Liver (tissue), 9 donors: ENCODE measurements around the gene ENOX1. TPM values are rescaled to one million over a fixed set of nuclear protein-coding genes. Genes with fewer than 3 reads are reported as not detected.

ENCODE experiments used
- DNase-seq: peaks from one replicate; pipeline ENCODE4 v3.0.0-alpha.2; 2017; ENCODE audit warnings: low spot score
- H3K27ac ChIP-seq, 2 donors: one replicate each; pipeline ENCODE4 v1.7.0; 2013; ENCODE audit warnings: inconsistent platforms in 2 of 2, low read length in 2 of 2, control low read depth in 1 of 2, low read depth in 1 of 2, mild to moderate bottlenecking in 1 of 2
- H3K27me3 ChIP-seq, 4 donors: one replicate each; pipeline versions ENCODE4 v1.6.1 to v1.7.0; 2013; ENCODE audit warnings: low read length in 3 of 4, inconsistent platforms in 1 of 4, mild to moderate bottlenecking in 1 of 4, moderate library complexity in 1 of 4; ENCODE audit not compliant: control insufficient read depth in 4 of 4, insufficient read depth in 4 of 4
- H3K36me3 ChIP-seq, 4 donors: one replicate each; pipeline versions ENCODE4 v1.6.1 to v1.7.0; 2013; ENCODE audit warnings: low read length in 3 of 4, mild to moderate bottlenecking in 3 of 4, low read depth in 1 of 4, moderate library complexity in 1 of 4; ENCODE audit not compliant: control insufficient read depth in 4 of 4, insufficient read depth in 3 of 4
- H3K4me1 ChIP-seq, 4 donors: one replicate each; pipeline versions ENCODE4 v1.6.1 to v1.7.0; 2013; ENCODE audit warnings: low read length in 3 of 4, mild to moderate bottlenecking in 3 of 4, moderate library complexity in 1 of 4; ENCODE audit not compliant: control insufficient read depth in 4 of 4, insufficient read depth in 4 of 4
- H3K4me3 ChIP-seq, 3 donors: one replicate each; pipeline versions ENCODE4 v1.6.1 to v1.7.0; 2013; ENCODE audit warnings: low read length in 3 of 3, control low read depth in 1 of 3, low read depth in 1 of 3, mild to moderate bottlenecking in 1 of 3
- H3K9ac ChIP-seq, 2 donors: one replicate each; pipeline ENCODE4 v1.7.0; 2013; ENCODE audit warnings: low read length in 2 of 2, mild to moderate bottlenecking in 2 of 2, moderate library complexity in 2 of 2, control low read depth in 1 of 2, low read depth in 1 of 2
- H3K9me3 ChIP-seq, 4 donors: one replicate each; pipeline versions ENCODE4 v1.6.1 to v1.7.0; 2013; ENCODE audit warnings: low read length in 3 of 4; ENCODE audit not compliant: control insufficient read depth in 4 of 4
- CTCF ChIP-seq: fragments of 150-350 bp; IDR thresholded peaks from 2 replicates; pipeline ENCODE4 v1.5.1; 2017; ENCODE audit warnings: improper control_type of control experiment, low read depth, low read length; ENCODE audit not compliant: missing input control
- EGR1 ChIP-seq, 2 donors: IDR thresholded peaks; 2 replicates each; pipeline ENCODE4 v1.6.1; 2016 to 2018; ENCODE audit warnings: antibody characterized with exemption in 2 of 2, low read depth in 2 of 2
- FOXA1 ChIP-seq: IDR thresholded peaks from 2 replicates; pipeline ENCODE4 v1.6.1; 2016; ENCODE audit warnings: antibody characterized with exemption
- FOXA2 ChIP-seq: IDR thresholded peaks from 2 replicates; pipeline ENCODE4 v1.6.1; 2016; ENCODE audit warnings: antibody characterized with exemption
- GABPA ChIP-seq, 2 donors: IDR thresholded peaks in 1 of 2; conservative IDR thresholded peaks in 1 of 2; 2 replicates each; pipeline ENCODE4 v1.6.1; 2016; ENCODE audit warnings: antibody characterized with exemption in 2 of 2, mild to moderate bottlenecking in 1 of 2, moderate library complexity in 1 of 2
- HNF4A ChIP-seq, 2 donors: conservative IDR thresholded peaks; 2 replicates each; pipeline ENCODE4 v1.6.1; 2016; ENCODE audit warnings: antibody characterized with exemption in 2 of 2, mild to moderate bottlenecking in 2 of 2
- HNF4G ChIP-seq: IDR thresholded peaks from 2 replicates; pipeline ENCODE4 v1.6.1; 2016; ENCODE audit warnings: antibody characterized with exemption
- JUND ChIP-seq, 2 donors: IDR thresholded peaks; 2 replicates each; pipeline ENCODE4 v1.6.1; 2016; ENCODE audit warnings: antibody characterized with exemption in 2 of 2
- NR2F2 ChIP-seq: IDR thresholded peaks from 2 replicates; pipeline ENCODE4 v1.6.1; 2016; ENCODE audit warnings: antibody characterized with exemption
- RAD21 ChIP-seq, 2 donors: IDR thresholded peaks; 2 replicates each; pipeline ENCODE4 v1.6.1; 2016; ENCODE audit warnings: antibody characterized with exemption in 2 of 2, mild to moderate bottlenecking in 2 of 2
- REST ChIP-seq: IDR thresholded peaks from 2 replicates; pipeline ENCODE4 v1.6.1; 2016; ENCODE audit warnings: antibody characterized with exemption, mild to moderate bottlenecking
- RXRA ChIP-seq, 2 donors: IDR thresholded peaks; 2 replicates each; pipeline ENCODE4 v1.6.1; 2017 to 2018; ENCODE audit warnings: antibody characterized with exemption in 2 of 2, mild to moderate bottlenecking in 1 of 2
- SP1 ChIP-seq: IDR thresholded peaks from 2 replicates; pipeline ENCODE4 v1.6.1; 2018; ENCODE audit warnings: antibody characterized with exemption, mild to moderate bottlenecking
- TAF1 ChIP-seq: conservative IDR thresholded peaks from 2 replicates; pipeline ENCODE4 v1.6.1; 2016; ENCODE audit warnings: antibody characterized with exemption, mild to moderate bottlenecking
- YY1 ChIP-seq: IDR thresholded peaks from 2 replicates; pipeline ENCODE4 v1.6.1; 2016; ENCODE audit warnings: antibody characterized with exemption, mild to moderate bottlenecking
- ZBTB33 ChIP-seq: IDR thresholded peaks from 2 replicates; pipeline ENCODE4 v1.6.1; 2016; ENCODE audit warnings: antibody characterized with exemption
- WGBS: extraction: QIAGEN DNeasy Blood & Tissue Kit; methylation state at CpG from one replicate; pipeline ENCODE4 v1.1.7; 2013; 5-methylcytosine and 5-hydroxymethylcytosine counted together
- polyA plus RNA-seq, 2 donors: library from polyadenylated mRNA; stranded (reverse) in 1 of 2; unstranded in 1 of 2; fragments of 200-250 nt in 1 of 2; fragments of >200 nt in 1 of 2; fragmentation: Nextera tagmentation in 1 of 2; extraction: Ambion mirVana in 1 of 2; gene quantifications; one replicate each; pipeline versions ENCODE4 v1.2.1 to v1.2.3, GENCODE V29; 2013 to 2015
- total RNA-seq, 2 donors: library from RNA; depleted of rRNA; stranded (reverse); fragments of >200 nt; gene quantifications; one replicate each; pipeline ENCODE4 v1.2.3, GENCODE V29; 2014
- TF ChIP-seq, protein P1 (sequence below): IDR thresholded peaks from 2 replicates; pipeline ENCODE4 v1.6.1; 2016; ENCODE audit warnings: antibody characterized with exemption
- TF ChIP-seq, protein P2 (sequence below): IDR thresholded peaks from 2 replicates; pipeline ENCODE4 v1.6.1; 2016; ENCODE audit warnings: antibody characterized with exemption
- donor health status: healthy.
- donor health status: healthy.
- donor health status: healthy.
- donor health status: healthy.
- donor health status: healthy.

The ENOX1 gene
- total and polyA plus RNA-seq, 4 donors: 0.02 to 0.33 (median 0.08) TPM; not detected in 1

GRCh38 chr13:43631106-43631505, 155.7 kb downstream of the ENOX1 start:
- Histone ChIP-seq H3K27ac (no peak overlapping the region), H3K27me3 (no peaks in the 10 kb centered on the region), H3K4me3 (no peak overlapping the region), H3K36me3 (no peaks in the 10 kb centered on the region), H3K4me1 (no peaks in the 10 kb centered on the region), H3K9me3 (no peaks in the 10 kb centered on the region), H3K9ac (no peak overlapping the region)
- TF ChIP-seq CTCF (no peak), TAF1 (no peak)
- DNase-seq: no peak
- WGBS: 86% methylated on average over 3 of the region's 3 CpGs

DNA sequence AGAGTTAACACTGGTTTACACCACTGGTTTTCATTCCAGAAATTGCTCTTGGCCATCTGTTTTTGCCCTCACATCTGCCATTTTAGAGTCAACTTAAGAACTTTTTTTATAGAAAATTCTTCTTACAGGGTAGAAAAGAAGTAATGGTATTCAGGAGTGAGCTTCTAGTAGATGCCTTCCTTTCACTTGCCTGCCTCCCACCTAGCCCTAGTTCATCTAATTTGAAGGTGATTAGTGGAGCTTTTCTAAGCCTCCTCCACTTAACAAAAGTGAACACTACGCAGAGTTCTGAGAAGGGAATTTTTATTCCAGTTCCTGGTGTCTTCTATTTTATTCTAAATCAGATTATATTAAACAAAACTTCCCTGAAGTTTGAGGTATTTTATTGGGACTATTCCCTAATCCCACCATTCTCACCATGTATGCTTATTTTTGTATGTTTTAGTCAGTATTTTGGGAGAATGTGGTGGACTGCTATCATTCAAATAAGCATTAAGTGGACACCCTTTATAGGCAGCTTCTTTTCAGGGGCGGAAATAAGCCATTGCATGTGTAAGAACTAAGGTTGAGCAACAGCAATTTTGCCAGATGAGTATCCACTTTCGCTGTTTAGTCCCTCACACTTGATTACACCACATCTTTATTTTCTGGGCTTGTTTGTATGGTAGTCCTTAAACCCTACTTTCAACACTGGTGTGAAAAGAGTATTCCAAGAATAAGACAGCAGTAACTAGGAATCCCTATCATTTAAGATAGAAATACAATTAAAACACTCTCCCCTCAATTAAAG, 156.9 kb downstream of the ENOX1 start:
- Histone ChIP-seq H3K9me3 (no peaks in the 10 kb centered on the region), H3K4me3 (no peak overlapping the region), H3K9ac (no peak overlapping the region), H3K27ac (no peak overlapping the region), H3K36me3 (no peaks in the 10 kb centered on the region), H3K27me3 (no peaks in the 10 kb centered on the region), H3K4me1 (no peaks in the 10 kb centered on the region)
- 89% methylated on average over 3 of the region's 3 CpGs for WGBS
- no peak for TF ChIP-seq NR2F2
- no peak for TF ChIP-seq RAD21 (IDR thresholded peaks at IDR 0.05)
- TF ChIP-seq, protein P1, sequence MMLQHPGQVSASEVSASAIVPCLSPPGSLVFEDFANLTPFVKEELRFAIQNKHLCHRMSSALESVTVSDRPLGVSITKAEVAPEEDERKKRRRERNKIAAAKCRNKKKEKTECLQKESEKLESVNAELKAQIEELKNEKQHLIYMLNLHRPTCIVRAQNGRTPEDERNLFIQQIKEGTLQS: no peak
- TF ChIP-seq, protein P2, sequence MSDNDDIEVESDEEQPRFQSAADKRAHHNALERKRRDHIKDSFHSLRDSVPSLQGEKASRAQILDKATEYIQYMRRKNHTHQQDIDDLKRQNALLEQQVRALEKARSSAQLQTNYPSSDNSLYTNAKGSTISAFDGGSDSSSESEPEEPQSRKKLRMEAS: no peak
- TF ChIP-seq GABPA (IDR thresholded peaks at IDR 0.05 in 1 of 2, conservative IDR thresholded peaks at IDR 0.05 in 1 of 2): no peak
- no peak for TF ChIP-seq SP1
- no peak for TF ChIP-seq HNF4G
- TF ChIP-seq ZBTB33: no peak
- no peak for TF ChIP-seq FOXA1
- TF ChIP-seq EGR1 (IDR thresholded peaks at IDR 0.05; ENCODE audit: low read depth in 2 of 2): no peak
- TF ChIP-seq REST: no peak
- TF ChIP-seq HNF4A (conservative IDR thresholded peaks at IDR 0.05): no peak
- no peak for TF ChIP-seq YY1
- no peak for TF ChIP-seq CTCF
- no peak for TF ChIP-seq FOXA2
- TF ChIP-seq JUND (IDR thresholded peaks at IDR 0.05): no peak
- no peak for TF ChIP-seq RXRA (IDR thresholded peaks at IDR 0.05)
- TF ChIP-seq TAF1: no peak
- DNase-seq: no peak
